DMS114 treated with DMSO at 0.1 percent for 48 hours (cell line): ENCODE measurements around the gene CEP128.

Source experiments
- DNase-seq: peaks from one replicate; lab custom pipeline; 2025; ENCODE audit not compliant: unreplicated experiment; lab: John Stamatoyannopoulos, UW

The CEP128 gene

DNA sequence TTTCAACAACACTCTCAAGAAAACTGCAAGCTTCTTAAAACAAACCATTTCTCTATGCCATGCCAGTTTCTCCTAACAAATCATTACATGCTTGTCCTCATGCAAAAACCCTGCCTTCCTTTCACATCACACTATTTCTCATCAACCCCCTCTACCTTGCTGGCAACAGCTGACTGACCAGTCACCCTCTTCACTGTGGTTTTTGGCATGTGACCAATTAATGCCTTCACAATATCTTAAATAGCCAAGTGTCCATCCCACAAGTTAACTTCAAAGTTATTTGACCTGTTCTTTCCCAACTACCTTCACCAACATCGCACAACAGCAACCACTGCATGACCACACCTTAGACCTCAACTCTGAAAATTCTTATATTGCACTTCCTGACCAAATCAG lies 159.6 kb downstream of the CEP128 start:
- no peak for DNase-seq

GRCh38 chr14:80780500-80780899 lies 161.0 kb downstream of the CEP128 start:
- no peak for DNase-seq

GRCh38 chr14:80776657-80777056 lies 164.9 kb downstream of the CEP128 start:
- no peak for DNase-seq

- DNase-seq = no peak
These were observed 165.4 kb downstream of the CEP128 start for GRCh38 chr14:80776186-80776585.

DNA sequence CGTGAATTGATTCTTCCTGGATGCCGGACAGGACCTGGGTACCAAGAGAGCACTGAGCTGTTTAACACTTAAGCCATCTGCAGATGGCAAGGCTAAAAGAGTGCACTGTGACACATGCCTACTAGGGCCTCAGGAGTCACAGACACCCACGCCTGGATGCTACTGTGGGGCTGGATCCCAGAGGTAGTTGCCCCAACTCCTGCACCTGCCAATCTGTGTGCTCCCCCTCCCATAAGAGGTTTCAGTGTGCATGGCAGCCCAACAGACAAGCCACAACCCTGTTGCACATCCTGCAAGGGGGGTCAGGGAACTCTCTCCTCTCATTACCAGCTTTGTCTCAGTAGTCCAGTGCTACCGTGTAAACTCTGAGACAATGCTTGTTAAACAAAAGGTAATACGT lies 169.0 kb downstream of the CEP128 start:
- no peak for DNase-seq

- DNase-seq = no peak
These were observed 170.3 kb downstream of the CEP128 start for GRCh38 chr14:80771201-80771600.

DNA sequence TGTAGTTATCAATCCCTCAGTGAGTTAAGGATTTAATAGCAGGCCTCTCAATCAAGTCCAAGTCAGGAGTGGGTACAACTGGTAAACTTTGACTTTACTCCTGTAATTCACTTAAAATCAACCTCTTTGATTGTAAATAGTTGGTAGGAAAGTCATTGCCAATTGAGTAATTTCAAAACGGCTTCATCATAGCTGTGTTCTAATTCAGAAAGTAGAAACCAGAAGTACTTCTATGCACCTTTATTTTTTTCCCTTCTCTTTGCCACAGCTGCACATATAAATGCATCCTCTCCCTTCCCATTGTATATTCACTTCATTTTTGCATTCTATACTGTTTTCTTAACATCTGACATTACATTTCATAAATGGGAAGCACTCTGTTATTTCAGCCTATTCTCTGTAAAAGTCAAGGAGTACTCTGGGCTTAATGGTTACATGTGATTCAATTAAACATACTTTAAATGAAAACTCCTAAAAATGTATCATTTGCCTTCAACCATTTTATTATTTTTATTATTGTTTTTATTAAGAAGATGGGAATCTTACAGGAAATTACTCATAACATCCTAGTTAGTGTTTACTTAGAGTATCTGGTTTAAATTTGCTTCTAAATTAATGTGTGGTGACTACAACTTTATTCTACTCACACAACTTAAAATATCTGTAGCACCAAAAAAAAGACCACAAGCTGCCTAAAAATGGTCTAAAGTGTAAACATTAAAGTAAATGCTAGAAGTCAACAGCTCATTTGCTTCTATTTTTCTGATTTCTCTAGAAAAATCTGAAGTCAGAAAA lies 171.2 kb downstream of the CEP128 start:
- no peak for DNase-seq

DNA sequence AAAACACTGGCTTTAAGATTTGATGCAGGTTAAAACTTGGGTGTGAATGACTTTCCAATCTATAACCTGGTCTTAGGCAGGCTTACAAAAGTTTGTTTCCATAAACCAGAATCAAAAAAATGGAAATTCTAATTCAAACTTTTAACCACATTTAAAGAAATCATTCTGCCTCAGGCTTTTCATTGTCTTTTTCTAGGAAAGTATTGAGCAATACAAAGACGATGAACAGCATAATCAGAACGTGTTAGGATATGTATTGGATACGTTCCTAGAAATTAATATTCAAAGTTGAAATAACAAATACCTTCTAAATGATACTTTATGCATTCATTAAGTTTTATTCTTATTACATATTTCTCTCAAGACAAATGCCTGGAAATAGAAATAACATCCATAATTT lies 172.9 kb downstream of the CEP128 start:
- DNase-seq = no peak

GRCh38 chr14:80764921-80765507 lies 176.5 kb downstream of the CEP128 start:
- no peak for DNase-seq

DNA sequence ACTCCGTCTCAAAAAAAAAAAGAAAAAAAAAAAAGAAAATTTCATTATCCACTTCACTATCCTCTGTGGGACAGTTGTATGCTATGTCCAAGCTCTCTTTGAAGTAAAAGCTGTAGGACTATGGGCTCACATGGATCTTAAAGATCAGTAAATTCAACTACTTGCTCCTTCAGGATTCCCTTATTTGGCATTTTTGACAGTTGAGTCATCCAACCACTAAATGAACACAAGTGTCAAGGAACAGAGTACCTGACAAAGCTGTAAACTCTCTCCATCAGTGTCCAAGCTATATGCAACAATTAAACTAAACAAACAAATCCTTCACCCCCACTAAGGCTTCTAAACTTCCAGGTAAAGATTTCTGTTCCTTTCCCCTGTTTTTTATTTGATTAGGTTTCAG lies 177.0 kb downstream of the CEP128 start:
- DNase-seq = no peak

GRCh38 chr14:80762641-80763228 lies 178.8 kb downstream of the CEP128 start:
- DNase-seq = no peak

GRCh38 chr14:80754696-80755095 lies 186.8 kb downstream of the CEP128 start:
- no peak for DNase-seq

DNA sequence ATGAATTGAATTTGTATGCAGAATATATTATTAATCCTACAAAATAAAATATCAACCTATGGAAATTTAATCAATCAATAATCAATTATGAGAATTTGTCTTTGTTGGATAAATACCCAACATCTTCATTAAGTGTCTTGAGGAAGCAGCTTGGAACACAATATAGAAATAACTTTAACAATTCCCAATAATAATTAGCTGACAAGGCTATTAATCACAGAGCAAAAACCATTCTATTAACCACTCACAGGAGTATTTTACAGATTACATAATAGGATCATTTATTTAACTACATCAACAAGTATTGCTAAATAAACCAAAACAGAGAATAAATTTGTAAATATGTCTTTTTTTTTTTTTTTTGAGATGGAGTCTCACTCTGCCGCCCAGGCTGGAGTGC lies 190.3 kb downstream of the CEP128 start:
- no peak for DNase-seq

GRCh38 chr14:80726211-80726610 lies 215.3 kb downstream of the CEP128 start:
- DNase-seq = no peak

DNA sequence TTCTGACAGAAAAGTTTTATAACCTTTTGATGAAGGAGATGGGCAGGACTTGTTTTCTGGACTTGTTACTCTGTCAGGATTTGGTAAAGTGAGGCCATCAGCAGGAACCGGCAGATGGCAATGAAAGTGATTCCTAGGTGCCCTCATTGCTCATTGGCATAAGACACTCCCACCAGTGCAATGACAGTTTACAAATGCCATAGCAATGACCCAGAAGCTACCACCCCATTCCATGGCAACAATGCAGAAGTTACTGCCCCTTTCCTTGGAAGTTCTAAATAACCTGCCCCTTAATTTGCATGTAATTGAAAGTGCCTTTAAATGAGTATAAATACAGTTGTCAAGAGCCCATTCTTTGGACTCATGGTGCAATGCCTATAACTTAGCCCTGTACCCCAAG lies 222.6 kb downstream of the CEP128 start:
- no peak for DNase-seq

DNA sequence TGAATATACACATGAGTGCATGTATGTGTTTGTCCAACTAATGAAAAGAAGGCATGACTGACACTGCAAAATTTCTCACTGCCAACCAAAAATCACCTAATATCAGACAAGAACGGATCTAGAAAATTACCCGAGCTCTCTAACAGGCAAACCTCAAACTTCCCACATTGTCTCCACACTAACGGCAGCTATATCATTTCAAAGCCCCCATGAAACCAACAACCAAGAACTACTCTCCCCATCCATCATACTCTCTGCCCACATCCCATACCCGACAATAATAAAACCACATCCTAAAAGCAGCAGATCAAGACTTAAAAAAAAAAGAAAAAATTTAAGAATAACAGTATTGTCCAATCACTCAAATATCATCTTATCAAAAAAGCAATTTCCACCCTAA lies 227.1 kb downstream of the CEP128 start:
- DNase-seq = no peak

GRCh38 chr14:80713076-80713850 lies 228.3 kb downstream of the CEP128 start:
- no peak for DNase-seq

DNA sequence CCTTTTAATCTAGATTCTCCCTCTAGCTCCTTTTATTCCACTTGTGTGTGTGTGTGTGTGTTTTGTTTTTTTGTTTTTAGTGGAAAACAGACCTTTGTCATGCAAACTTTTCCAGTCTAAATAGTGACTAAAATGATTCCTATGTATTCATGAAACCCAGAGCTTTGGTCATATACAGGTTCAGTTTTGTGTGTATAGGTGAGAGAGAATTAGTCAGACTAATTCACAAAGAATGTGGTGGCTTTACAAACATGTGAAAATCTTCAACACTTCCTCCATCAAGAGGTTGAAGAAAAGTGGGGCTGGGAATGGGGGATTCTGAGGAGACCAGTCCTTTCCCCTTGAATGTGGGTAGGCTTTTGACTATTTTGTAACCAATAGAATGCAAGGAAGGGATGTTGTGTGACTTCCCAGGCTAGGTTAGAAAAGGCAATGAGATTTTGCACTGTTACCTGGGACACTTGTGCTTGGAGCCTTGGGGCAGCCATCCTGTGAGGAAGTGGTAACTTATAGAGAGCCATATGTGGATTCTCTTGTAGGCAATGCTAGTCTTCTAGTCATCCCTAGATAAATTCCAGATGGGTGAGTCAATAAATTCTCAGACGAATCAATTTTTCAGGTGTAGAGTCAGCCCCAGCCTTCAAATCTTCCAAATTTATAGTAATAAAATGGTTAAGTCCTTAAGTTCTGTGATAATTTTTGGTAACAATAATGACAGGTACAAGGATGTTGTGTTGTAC lies 236.1 kb downstream of the CEP128 start:
- no peak for DNase-seq

DNA sequence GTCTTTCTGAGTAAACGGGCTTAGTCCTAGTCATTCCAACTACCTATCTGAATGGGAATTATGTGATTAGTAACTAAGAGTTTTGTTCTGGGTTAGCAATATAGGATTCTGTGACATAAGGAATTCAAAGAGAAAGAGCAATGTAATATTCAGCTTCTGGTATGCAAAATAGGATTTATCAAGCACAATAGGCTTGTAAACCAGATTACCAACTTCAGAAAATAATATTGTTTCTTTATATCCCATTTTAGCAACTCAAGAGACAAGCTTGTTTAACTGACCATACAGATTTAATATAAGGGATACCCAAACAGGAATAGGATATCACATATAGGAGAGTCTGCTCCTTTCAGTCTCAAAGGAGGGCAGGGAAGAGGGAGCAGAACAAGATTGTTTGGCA lies 240.9 kb downstream of the CEP128 start:
- no peak for DNase-seq

DNA sequence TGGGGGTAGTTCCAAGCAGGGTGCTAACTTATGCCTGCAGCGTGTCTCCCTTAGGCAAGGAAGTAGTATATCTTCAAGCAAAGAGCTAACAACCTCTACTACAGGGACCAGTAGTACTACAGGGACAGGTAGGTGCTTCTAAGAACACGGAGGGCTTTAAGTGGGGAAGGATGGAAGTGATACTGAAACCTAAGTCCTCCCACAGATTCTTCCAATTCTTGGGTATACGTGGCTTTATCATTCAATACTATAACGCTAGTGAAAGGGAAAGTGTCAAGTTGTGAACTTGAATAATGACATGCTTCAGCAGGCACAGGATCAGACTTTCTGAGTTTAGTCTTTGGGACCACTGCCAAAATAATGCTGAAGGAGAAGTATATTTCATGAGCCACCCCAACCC lies 241.7 kb downstream of the CEP128 start:
- DNase-seq = no peak

DNA sequence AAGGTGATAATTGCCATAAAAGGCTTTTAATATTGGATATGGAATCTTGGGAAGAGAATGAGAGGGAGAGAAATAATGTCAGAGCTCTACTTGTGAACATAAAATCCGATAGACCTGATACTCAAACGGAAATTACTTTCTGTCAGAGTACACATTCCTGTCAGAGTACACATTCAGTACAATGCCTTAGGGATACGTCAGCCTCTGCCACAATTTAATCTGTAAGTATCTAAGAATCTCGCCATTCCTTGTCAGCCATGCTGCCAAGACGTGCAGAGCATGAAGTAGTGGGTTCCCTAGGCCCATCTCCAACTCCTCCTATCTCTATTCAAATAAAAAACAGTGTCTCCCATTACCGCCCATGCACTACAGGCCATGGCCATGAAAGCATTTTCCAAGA lies 242.6 kb downstream of the CEP128 start:
- DNase-seq = no peak
